Stimulated activated CD8-positive, alpha-beta memory T cell treated with anti-CD3 and anti-CD28 coated beads, Interleukin-12 subunit alpha, Interleukin-12 subunit beta, amount 100 ng/mL, for 1 hour (primary cell): ENCODE data around the gene C6orf136.

Experiments used
- DNase-seq: peaks from one replicate; pipeline ENCODE4 v3.0.0-alpha.2; 2020; ENCODE audit warnings: low read depth

The C6orf136 gene, protein sequence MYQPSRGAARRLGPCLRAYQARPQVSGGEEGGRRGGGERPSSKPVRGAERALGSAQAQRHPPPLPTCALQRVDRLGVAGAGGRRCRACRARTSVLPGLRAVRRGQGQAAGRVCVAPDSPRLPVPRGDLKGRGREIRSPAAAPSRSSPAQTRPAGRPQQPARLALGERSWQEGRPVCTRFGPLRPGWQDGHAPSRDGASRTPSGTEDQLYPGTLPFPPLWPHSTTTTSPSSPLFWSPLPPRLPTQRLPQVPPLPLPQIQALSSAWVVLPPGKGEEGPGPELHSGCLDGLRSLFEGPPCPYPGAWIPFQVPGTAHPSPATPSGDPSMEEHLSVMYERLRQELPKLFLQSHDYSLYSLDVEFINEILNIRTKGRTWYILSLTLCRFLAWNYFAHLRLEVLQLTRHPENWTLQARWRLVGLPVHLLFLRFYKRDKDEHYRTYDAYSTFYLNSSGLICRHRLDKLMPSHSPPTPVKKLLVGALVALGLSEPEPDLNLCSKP

DNA sequence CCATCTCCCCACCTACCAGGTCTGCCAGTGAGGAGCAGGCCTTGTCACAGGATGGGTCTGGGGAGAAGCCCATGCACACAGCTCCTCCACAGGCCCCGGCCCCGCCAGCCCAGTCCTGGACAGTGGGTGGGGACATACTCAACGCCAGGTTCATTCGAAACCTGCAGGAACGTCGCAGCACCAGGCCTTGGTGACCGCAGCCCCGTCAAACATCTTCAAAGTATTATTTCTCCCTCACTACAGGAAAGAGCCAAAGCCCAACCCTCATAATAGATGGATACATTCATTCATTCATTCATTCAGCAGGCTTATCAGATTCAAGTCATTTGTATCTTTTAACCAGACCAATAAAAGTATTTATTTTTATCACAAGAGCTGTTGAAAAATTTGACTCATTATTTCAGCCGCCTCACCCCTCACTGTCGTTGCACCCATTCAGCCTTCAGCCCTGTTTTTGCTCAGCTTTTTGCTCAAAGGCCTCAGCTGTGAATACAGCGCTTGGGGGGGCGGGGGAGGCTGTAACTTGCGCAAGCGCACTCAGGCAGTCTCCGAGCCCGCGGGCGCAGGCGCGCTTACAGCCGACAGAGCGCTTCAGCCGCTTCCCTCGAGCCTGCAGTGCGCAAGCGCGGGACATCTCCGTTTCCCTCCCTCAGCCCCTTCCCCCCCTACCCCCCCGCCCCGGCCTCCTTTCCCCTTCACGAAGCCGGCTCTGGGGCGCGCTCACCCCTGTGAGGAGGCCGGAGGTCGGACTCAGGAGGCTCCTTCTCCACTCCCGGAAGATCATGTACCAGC lies at the start of gene C6orf136:
Gene C6orf136, plus strand, starts transcription at position 684 of the 792 bp plus-strand sequence. Its CDS starts 99 bp downstream, at position 783.
- peak; percentile 92 for DNase-seq

DNA sequence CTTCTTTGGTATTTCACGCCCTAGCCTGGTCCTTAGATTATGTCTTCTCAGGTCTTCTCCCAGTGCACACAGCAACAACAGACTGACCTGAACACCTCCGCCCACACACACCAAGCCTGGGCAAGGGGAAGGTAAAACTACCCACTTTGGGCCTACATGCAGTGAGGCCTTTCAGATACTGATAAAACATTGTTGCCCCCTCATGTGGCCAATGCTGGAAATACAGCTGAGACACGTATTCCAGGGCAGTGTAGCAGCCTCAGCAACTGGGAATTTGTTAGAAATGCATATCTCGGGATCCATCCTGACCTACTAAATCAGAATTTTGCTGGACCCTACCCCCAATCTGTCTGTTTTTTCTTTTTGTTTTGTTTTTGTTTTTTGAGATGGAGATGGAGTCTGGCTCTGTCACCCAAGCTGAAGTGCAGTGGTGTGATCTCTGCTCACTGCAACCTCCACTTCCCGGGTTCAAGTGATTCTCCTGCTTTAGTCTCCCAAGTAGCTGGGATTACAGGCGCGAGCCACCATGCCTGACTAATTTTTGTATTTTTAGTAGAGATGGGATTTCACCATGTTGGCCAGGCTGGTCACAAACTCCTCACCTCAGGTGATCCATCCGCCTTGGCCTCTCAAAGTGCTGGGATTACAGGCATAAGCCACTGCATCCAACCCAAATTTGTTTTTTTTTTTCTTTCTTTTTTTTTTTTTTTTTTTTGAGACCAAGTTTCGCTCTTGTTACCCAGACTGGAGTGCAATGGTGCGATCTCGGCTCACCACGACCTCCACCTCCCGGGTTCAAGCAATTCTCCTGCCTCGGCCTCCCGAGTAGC lies 49.4 kb upstream of the C6orf136 start:
- peak; percentile 74 for DNase-seq

DNA sequence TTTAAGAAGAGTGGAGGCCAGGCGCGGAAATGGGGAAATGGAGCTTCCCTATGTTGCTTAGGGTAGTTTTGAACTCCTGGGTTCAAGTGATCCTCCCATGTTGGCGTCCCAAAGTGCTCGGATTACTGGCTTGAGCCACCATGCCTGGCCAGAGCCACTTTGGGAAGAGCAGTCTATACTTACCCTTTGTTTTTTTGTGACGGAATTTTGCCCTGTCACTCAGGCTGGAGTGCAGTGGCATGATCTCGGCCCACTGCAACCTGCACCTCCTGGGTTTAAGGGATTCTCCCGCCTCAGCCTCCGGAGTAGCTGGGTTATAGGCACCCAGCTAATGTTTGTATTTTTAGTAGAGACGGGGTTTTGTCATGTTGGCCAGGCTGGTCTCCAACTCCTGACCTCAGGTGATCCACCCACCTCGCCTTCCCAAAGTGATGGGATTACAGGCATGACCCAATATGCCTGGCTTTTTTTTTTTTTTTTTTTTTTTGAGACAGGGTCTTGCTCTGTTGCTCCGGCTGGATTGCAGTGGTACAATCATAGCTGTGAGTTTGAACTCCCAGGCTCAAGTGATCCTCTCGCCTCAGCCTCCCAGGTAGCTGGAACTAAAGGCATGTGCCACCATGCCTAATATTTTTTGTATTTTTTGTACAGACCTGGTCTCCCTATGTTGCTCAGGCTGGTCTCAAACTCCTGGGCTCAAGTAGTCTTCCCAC lies 47.9 kb upstream of the C6orf136 start:
- no peak for DNase-seq

DNA sequence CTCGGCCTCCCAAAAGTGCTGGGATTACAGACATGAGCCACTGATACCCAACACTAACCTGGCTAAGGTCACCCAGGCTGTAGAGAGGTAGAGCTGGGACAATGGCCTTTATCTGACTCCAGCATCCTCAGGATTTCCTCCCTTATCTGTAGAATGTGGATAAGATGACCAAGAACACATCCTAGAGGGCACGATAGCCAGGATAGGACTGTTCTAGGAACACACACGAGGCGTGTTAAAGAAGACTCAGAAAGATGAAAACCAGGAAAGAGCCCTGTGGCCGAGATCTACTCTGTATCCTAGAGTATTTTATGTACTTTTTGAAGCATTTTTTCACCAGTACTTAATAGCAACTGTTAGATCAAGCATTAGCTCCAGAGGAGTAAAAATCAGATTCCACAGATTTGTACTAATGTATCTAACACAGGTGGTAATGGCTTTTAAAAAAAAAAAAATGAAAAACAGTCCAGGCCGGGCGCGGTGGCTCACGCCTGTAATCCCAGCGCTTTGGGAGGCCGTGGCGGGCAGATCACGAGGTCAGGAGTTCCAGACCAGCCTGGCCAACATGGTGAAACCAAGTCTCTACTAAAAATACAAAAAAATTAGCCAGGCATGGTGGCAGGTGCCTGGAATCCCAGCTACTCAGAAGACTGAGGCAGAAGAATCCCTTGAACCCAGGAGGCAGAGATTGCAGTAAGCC lies 47.2 kb upstream of the C6orf136 start:
- DNase-seq = no peak

DNA sequence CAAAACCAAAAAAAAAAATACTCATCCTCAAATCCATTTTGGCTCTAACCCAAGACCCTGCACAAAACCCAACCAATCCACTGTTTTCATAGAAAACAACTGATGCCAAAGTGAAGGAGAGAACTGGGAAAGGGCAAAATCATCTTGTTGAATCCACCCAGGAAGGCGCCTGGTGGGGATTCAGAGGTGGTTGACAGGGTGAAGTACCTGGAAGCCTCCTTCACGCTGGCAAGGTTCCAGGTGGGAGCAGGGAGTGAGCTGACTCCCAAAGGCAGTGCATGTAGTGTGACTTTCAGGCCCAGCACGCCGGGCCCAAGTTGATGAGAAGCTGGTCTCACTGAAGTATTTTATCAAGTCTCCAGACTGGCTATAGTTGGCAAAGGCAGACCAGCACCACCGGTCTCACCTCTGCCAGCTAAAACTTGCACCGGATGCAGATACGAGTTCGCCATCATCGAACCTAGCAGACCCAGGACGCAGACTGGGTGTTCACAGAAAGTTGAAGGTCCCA lies 46.4 kb upstream of the C6orf136 start:
- DNase-seq = no peak

DNA sequence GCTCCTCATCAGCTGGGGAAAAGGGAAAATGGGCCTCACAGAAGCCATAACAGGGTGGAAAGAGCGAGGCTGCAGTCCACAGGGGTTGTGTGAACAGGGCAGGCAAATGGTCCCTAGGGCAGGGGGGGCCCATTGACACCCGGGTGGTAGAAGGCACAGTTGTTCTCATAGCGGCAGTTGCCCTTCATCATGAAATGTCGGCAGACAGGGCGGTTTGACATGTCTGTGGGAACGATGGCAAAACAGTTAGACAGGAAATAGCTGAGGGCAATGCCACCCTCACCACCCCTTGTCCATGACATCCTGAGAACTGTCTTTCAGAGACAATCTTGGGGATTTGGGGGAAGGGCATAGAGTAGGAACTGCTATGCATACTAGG lies 45.5 kb upstream of the C6orf136 start:
- DNase-seq = no peak

DNA sequence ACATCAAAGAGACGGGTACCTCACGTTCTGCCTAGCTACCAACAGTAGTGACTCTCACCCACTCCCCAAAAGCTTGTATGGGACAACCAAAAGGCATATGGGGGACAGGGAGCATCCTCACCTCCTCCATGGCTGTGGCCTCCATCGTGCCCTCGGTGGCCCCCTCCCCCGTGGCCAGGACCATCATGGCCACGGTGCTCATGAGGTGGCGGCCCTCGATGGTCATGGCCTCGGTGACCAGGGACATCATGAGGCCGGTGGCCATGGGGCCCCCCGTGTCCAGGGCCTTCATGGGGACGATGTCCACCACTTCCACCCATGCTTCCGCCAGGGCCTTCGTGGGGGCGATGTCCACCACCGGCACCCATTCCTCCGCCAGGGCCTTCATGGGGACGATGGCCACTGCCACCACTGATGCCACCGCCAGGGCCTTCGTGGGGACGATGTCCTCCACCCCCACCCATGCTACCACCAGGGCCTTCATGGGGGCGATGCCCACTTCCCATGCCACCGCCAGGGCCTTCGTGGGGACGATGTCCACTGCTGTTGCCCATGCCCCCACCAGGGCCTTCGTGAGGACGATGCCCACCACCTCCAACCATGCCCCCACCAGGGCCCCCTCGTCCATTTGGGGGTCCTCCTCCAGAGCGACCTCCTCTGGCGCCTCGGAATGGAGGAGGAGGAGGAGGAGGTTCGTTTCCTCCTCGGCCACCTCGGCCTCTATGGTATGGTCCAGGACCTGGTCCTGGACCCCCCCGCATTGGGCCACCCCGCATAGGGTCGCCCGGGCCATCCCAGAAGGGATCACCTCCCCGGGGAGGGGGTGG lies 44.9 kb upstream of the C6orf136 start:
- no peak for DNase-seq

DNA sequence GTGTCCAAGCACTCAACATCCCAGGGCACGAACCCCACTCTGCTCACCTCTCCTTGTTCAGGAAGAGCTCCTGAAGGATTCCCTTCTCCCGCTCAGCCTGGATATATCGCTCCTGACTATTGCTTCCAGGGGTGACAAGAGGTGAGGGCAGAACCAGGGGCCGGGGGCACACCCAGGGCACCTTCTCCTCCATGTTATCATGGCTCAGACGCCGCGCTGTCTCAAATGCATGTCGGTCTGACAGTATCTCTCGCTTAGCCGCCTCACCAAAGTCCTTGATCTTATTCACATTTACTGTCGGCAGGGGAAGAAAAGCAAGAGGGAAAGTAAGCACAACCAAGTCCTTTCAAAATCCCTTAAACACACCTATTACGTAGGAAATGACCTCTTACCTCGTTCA lies 43.0 kb upstream of the C6orf136 start:
- DNase-seq = no peak

DNA sequence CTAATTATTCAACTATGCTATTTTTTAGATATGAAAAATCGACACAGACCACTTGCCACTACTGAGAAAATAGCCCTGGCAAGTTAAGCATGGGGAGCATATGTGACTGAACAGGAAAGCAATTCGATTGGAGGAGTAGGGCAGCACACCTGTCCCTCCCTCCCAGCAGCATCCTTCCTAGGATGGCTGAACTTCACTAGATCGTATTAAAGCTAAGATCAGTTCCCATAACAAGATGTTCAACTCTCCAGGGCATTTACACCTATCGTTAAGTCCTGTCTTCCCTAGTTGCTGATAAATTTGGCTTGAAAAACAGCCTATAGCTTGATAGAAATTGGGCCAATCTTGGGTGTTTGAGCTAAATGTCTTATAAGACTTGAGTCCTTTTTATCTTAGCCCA lies 36.9 kb upstream of the C6orf136 start:
- DNase-seq = no peak

DNA sequence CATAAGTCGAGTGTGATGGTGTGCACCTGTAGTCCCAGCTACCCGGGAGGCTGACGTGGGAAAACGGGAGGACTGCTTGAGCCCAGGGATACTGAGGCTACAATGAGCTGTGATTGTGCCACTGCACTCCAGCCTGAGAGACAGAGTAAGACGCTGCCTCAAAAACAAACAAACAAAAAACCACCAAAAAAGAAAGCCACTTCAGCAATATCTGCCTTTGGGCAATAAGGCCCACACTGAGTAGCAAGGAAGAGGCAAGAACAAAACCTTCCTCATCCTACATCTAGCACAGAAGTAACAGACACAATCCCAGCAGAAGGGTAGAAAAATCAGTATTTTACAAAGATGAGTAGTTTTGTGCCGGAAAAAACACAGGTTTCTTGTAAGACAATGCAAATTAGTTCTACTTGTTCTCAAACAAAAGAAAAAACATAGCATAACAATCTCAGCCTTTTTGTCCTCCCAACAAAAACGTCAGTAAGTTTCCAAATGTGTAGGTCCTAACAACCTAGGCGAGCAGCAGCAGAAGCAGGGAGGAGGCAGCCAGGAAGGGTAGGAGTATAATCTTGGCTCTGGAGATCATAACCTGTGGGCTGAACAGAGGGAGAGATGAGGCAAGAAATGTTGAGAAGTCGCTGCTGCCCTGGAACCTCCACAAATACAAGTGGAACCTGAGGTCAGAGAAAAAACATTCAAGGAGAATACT lies 35.6 kb upstream of the C6orf136 start:
- no peak for DNase-seq

DNA sequence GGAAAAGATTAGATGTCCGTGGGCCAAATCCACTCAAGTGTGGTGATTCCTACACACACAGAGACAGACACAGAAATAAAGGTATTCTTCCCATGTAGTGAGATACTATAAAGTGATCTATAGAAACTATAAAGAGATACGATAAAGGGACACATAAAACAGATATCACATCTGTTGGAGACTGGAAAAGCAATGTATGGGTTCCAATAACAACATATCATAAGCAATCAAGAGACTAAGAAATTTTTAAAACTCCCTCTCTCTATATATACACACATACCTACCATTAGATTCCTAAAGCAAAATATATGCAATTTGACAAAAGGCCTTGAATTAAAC lies 35.1 kb upstream of the C6orf136 start:
- no peak for DNase-seq

DNA sequence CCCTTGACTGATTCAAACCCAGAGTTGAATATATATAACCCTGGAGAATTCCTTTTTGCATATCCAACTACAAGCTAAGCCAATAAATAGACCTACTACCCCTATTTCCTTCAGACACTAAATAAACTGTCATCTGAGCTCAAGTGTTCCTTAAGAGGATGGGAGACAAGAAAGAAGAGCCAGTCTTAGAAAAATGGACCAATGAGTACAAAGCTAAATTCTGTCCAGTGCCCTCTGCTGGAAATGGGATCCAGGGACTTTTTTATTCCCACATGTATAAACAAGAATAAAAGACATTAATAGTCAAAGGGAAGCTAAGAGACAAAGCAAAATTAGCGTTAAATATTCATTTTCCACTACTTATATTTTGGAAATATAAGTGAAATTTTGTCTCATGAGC lies 34.7 kb upstream of the C6orf136 start:
- no peak for DNase-seq

DNA sequence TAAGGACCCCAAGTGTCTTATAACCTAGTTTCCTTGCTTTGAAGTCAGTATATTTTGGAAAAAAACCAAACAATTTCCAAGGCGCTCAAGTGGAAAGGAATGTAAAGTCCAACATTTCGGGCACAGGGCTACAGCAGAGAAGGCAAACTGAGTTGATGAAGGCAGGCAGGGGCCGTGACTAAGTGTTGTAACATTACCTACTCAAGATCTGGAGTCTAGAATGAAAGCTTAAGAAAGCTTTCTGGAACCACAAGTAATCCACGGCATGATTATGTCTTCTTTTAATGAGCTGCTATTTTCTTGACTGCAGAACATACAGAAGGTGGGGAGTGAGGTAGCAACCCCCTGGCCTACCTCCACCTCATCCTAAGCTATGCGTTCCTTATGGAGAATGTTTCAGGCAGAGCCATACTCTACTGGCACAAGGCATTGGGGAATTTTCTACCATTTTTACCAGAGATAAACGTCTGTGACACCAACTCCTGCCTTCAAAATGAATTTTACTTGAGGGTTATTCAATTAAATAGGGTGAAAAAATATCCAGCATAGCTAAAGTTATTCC lies 34.2 kb upstream of the C6orf136 start:
- DNase-seq = no peak

DNA sequence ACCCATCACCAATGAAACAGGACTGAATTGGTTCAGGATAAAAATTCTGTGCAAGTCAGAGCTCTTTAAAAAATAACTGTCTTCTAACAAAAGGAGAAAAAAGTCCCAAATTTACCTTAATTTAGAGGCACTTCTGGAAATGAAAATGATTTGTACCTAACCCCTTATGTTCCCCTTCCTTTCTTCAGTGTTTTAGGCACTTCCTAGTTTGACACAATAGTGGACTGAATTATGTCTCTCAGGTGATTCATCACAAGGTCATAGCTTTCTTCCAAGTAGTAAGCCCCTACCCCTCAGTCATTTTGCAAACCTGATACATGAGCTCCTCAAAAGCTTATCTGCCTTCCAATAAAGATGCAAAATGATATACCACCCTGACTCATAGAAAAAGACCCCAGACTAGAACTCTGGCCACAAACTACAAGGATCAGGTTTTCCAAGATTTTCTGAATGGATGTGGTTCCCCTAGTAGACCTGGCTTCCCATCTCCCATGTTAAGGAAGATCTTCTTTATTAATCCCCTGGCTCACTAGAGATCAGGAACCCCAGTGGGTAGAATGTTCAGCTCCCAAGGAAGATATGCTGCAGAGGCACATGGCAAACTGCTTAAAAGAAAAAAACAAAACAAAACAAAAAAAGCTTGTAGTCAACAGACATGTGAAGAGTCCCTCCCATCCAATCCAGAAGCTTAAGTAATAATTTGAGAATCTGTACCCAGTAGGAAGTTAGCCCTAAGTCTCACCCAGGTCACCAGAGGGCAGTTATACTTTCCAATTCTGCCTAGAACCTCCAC lies 33.5 kb upstream of the C6orf136 start:
- DNase-seq = no peak

DNA sequence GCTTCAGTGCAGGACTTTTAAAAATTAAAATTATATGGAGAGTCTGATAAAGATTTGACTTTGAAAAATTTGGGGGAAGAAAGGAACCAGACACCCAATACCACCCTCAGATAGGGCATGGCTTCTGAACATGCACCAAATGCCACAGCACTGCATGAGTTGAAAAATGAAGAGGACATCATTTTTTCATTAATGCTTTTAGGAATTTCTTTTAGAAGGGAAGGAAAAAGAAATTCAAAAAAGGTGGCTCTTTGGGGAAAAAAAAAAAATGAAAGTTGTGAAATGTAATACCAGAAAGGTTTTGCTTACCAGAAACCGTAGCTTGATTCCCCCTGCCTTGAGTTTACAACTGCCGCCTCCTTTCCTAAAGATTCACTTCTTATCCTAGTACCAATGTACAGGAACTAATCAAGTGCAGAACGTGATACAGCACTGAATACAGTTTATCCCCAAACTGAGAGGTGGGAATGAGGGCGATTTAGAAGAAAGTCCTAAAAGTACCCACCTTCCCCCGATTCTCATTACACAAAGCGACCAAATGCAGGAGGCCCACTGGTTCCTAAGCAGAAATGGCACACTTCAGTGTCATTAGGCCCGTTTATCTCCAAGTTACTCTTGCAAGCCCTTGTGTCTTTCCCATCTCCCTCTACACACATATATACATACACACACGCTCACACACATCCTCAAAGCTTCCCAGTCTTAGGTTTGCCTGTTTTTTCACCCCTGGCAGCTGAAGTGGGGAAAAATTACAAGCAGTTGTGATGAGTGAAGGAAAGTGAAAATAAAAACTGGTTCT lies 32.7 kb upstream of the C6orf136 start:
- no peak for DNase-seq

DNA sequence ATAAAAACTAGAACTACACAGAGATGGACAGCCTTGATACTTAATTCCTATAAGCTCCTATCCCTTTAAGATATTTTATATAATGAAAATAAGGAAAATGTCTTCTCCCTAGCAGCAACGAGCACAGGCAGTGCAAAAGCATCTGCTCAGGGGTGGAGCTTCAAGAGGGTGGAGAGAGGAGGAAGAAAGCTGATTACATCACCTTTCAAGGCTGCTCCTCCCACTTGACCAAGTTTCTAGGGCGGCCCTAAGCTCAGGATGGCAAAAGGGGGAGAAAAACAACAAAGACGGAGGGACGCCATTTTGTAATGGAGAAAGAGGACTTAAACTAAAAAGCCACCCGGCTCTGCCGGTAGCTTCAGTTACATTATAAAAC lies 32.1 kb upstream of the C6orf136 start:
- DNase-seq = peak; percentile 80

DNA sequence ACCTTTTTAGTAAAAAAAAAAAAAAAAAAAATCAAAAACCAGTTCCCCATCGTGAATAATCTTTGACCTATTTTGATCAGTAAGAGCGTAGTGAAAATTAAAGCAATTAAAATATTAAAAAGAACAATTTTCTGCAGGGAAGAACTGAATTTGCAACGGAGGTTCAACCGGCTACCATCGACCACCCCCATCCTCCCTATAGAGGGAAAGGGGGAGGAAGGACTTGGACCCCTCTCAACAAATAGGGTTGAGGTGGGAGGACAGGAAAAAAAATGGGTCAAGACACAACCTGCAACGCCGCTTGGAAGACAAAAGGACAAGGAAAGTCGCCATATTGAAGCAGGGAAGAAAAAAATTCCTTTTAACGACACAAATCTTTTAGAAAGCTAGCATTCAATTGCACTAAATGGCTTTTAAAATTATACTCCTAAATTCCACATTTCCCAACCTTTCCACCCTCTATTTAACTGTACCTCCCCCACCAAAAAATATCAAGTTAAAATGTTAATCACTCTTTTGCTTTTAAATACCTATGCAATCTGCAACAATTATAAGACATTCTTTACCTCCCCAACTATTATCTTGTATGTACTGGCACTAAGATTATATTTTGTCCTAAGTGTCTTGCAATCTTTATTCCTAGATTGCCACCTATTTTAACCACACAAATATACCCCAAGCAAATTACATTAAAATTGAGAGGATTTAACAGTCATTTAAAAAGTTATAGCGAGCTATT lies 31.5 kb upstream of the C6orf136 start:
- DNase-seq = peak; percentile 31
